Measurements from ENCODE around the gene PPARD. TPM values are rescaled to one million over a fixed set of nuclear protein-coding genes. Genes with fewer than 3 reads are reported as not detected.

The PPARD gene
- total RNA-seq, 4 donors from 2014 or later: 17.0 to 42.8 (median 28.2) TPM

GRCh38 chr6:35473075-35473849, 130.9 kb downstream of the PPARD start:
- no peak for DNase-seq
- H3K27ac ChIP-seq: peak overlapping the region in 1 of 4 donors; percentile 22
- 61 to 78% methylated on average over 6 of the region's 9 CpGs for WGBS, 2 donors
- peaks cover 16 to 72% (median 25%) of the 10 kb centered on the region in 3 donors for H3K4me1 ChIP-seq
- H3K27me3 ChIP-seq: no peaks in the 10 kb centered on the region
- H3K36me3 ChIP-seq: peaks cover 8 to 95% (median 12%) of the 10 kb centered on the region in 3 donors
- no peak overlapping the region for H3K4me3 ChIP-seq
- TF ChIP-seq POLR2A (IDR thresholded peaks at IDR 0.05) (no peak), CTCF (IDR thresholded peaks at IDR 0.05) (no peak)
- intact Hi-C loops (cut with DNase I): no loop called here
- no peaks in the 10 kb centered on the region for H3K9me3 ChIP-seq

DNA sequence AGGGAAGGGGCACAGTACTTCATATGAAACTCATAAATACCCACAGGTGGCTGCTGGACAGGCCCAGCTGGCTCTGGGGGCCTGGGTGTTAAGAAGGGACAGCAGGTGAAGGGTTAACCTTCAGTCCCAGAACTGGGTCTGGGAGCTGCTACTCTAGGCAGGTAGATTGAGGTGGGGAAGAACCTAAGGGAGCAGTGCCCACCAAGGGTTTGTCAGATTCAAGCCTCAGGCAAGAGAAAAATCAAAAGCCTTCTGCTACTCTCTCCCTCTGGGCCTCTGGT, 131.4 kb downstream of the PPARD start:
- Histone ChIP-seq H3K4me1 (peaks cover 16 to 72% (median 25%) of the 10 kb centered on the region in 3 donors), H3K36me3 (peaks cover 8 to 100% (median 12%) of the 10 kb centered on the region in 3 donors), H3K4me3 (no peak overlapping the region), H3K27me3 (no peaks in the 10 kb centered on the region), H3K27ac (peak overlapping the region in 1 of 4 donors; percentile 42), H3K9me3 (no peaks in the 10 kb centered on the region)
- no peak for TF ChIP-seq CTCF (IDR thresholded peaks at IDR 0.05)
- TF ChIP-seq POLR2A (IDR thresholded peaks at IDR 0.05): no peak
- intact Hi-C loops (cut with DNase I): no loop called here
- no peak for DNase-seq

DNA sequence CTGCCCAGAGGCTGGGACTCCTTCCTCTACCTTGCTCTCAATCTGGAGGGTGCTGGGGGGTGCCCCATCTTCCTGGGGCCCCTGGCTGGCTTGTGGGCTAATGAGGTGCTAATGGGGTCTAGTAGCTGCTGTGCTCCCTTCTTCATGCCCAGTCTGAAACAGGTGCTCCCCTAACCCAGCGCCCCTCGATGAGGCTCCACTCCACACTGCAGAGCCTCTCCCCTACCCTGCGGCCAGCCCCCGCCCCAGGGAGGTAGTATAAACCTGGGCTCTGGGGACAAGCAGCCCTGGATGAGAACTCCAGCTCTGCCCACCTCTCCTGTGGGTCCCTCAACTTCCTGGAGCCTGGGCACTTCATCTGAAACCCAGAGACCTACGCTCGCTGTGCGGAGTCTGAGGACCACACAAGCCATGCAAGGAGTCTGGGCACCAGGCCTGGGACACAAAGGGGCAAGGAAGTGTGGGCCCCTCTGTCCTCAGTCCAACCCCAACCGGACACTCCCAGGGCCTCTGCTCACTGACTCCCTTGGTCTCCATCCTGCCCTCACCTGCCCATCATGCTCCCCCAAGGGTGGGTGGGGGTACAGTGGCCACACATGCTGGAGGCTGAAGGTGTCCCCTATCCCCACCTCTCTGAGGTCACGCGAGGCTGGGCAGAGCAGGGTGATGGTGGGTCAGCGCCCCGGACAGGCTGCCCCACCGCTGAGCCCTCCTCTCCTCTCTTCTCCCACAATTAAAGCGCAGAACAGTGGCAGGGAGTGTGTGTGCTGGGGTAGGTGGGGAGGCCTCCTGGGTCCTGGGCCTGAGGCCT, 132.0 kb downstream of the PPARD start:
- no peaks in the 10 kb centered on the region for H3K27me3 ChIP-seq
- no peak overlapping the region for H3K4me3 ChIP-seq
- peaks cover 16 to 67% (median 25%) of the 10 kb centered on the region in 3 donors for H3K4me1 ChIP-seq
- 75 to 85% methylated on average over 2 to 5 of the region's 14 CpGs for WGBS, 2 donors
- TF ChIP-seq CTCF (IDR thresholded peaks at IDR 0.05) (no peak), POLR2A (IDR thresholded peaks at IDR 0.05) (no peak)
- intact Hi-C loops (cut with DNase I): no loop called here
- peak overlapping the region in 2 of 4 donors; percentile 9 to 42 for H3K27ac ChIP-seq
- peaks cover 8 to 100% (median 12%) of the 10 kb centered on the region in 3 donors for H3K36me3 ChIP-seq
- DNase-seq: no peak
- no peaks in the 10 kb centered on the region for H3K9me3 ChIP-seq

DNA sequence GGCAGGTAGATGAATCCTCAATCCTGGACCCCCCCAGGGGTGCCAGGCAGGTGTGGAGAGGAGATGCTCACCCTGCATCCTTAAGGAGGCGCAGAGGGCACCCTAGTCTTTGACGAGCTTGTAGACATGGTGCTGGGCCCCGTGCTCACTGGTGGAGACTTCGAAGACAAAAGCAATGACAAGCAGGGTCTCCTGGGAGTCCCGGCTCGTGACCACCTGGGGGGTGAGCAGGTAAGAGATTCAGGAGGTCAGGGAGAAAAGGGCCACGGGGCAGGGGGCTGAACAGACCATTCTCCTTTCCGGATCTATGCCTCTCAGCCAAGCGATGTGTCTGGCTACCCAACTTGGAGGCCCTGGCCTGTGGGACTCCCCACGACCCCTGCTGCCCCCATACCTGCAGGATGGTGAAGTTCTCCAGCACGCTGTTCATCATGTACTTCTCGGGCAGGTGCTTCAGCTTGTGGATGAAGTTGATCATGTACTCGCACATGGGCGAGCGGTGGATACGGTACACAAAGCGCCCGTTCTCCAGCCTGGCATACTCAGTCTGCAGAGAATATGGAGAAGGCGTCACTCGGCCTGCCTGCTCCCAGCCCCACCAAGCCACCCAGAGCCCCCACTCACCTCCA, 132.7 kb downstream of the PPARD start:
- no peak for DNase-seq
- no peak overlapping the region for H3K4me3 ChIP-seq
- no peaks in the 10 kb centered on the region for H3K27me3 ChIP-seq
- H3K4me1 ChIP-seq: peaks cover 12 to 60% (median 19%) of the 10 kb centered on the region in 3 donors
- H3K9me3 ChIP-seq: no peaks in the 10 kb centered on the region
- H3K27ac ChIP-seq: peak overlapping the region in 2 of 4 donors; percentile 9 to 42
- intact Hi-C loops (cut with DNase I): no loop called here
- 86 to 90% methylated on average over 2 to 7 of the region's 20 CpGs for WGBS, 2 donors
- TF ChIP-seq CTCF (IDR thresholded peaks at IDR 0.05) (no peak), POLR2A (IDR thresholded peaks at IDR 0.05) (no peak)
- peaks cover 8 to 100% (median 10%) of the 10 kb centered on the region in 3 donors for H3K36me3 ChIP-seq

DNA sequence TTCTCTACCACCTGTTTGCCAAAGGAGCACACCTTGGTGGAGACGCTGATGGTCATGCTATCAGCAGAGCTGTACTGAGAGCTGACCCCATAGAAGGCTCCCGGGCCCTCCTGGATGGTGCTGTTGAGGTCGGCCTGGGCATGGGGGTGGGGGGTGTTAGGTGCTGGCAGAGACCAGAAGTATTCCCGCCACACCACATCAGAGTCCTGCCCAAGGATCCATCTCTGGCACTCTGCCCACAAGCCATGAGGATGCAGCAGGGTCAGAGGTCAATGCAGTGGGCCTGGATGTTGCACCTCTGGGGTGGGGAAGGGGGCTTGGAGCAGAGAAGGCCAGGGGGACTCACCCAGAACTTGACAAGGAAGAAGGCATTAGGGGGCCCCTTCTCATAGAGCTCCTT, 133.2 kb downstream of the PPARD start:
- WGBS, 2 donors: 60 to 86% methylated on average over 1 of the region's 4 CpGs
- DNase-seq: no peak
- TF ChIP-seq CTCF (IDR thresholded peaks at IDR 0.05) (no peak), POLR2A (IDR thresholded peaks at IDR 0.05) (no peak)
- Histone ChIP-seq H3K4me1 (peaks cover 8 to 55% (median 14%) of the 10 kb centered on the region in 3 donors), H3K9me3 (no peaks in the 10 kb centered on the region), H3K27ac (no peak overlapping the region), H3K4me3 (no peak overlapping the region), H3K36me3 (peaks cover 5 to 100% (median 8%) of the 10 kb centered on the region in 3 donors), H3K27me3 (no peaks in the 10 kb centered on the region)
- intact Hi-C loops (cut with DNase I): no loop called here
